Activated CD4-positive, CD25-positive, alpha-beta regulatory T cell treated with anti-CD3 and anti-CD28 coated beads, Interleukin-2, amount 50 U/mL, for 72 hours (primary cell): ENCODE data around the gene LRRC17.
"Not testable (repeated sequence)": the region's sequence is repeated elsewhere in the genome, so short reads cannot be mapped to it uniquely, and the experiment has no call there.

Source experiments
- DNase-seq: peaks from one replicate; pipeline ENCODE4 v3.0.0; 2021

The LRRC17 gene

DNA sequence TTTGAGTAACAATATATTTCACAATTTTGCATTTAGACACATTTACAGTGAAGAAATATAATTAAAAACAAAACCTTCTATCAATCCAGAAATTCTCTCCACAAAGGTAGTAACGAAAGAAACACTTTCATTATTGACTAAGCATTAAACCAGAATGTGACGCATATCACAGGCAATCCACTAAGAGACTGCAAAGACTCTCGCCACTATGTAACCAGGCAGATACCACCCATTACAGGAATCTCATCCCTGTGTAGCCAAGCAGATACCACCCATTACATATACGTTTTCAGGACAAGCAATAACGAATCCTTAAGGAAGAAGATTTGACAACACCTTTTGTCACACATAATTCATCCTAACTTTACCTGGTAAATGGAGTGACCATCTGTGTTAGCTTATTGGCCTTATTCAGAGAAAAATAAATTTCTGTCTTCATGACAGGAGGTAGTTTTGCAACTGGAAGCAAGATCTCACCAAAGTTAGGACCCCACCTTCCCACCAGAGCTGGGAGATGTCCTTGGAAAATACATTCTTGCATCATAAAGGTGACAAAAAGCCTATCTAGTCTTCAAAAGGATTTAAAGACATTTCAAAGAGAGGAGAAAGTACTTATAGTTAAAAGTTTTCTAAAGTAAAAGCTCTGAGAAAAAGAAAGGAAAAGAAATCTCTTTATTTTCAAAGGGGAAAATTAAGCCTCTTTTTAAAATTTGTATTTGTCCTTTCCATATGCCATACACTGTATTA, 30.8 kb downstream of the LRRC17 start:
- no peak for DNase-seq

DNA sequence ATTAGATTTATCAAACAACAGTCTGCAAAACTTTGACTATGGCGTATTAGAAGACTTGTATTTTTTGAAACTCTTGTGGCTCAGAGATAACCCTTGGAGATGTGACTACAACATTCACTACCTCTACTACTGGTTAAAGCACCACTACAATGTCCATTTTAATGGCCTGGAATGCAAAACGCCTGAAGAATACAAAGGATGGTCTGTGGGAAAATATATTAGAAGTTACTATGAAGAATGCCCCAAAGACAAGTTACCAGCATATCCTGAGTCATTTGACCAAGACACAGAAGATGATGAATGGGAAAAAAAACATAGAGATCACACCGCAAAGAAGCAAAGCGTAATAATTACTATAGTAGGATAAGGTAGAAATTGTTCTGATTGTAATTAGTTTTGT, 31.4 kb downstream of the LRRC17 start:
- DNase-seq, result no peak

GRCh38 chr7:102951839-102952238, 39.0 kb downstream of the LRRC17 start:
- DNase-seq, result no peak

DNA sequence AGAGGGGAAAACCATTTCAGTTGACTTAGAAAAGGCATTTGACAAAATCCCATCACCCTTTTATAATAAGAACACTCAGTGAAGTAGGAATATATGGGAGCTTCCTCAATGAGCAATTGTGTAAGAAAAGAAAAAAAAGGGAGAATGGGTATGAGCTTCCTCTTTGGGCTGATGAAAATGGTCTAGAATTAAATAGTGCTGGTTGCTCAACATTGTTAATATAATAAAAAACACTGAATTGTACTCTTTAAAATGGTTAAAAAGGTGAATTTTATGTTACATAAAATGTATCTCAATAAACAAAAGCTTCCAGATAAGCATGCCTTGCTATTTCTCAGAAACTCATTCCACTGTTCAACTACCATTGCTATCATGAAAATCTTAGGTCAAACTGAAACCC, 40.6 kb downstream of the LRRC17 start:
- no peak for DNase-seq

- not testable (repeated sequence) for DNase-seq
Measured at GRCh38 chr7:102954359-102954758, 41.6 kb downstream of the LRRC17 start.

DNA sequence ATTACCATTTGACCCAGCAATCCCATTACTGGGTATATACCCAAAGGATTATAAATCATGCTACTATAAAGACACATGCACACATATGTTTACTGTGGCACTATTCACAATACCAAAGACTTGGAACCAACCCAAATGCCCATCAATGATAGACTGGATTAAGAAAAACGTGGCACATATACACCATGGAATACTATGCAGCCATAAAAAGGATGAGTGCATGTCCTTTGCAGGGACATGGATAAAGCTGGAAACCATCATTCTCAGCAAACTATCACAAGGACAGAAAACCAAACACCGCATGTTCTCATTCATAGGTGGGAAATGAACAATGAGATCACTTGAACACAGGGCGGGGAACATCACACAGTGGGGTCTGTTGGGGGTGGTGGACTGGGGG, 45.2 kb downstream of the LRRC17 start:
- not testable (repeated sequence) for DNase-seq

DNA sequence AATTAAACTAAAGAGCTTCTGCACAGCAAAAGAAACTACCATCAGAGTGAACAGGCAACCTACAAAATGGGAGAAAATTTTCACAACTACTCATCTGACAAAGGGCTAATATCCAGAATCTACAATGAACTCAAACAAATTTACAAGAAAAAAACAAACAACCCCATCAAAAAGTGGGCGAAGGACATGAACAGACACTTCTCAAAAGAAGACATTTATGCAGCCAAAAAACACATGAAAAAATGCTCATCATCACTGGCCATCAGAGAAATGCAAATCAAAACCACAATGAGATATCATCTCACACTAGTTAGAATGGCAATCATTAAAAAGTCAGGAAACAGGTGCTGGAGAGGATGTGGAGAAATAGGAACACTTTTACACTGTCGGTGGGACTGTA, 49.2 kb downstream of the LRRC17 start:
- not testable (repeated sequence) for DNase-seq

GRCh38 chr7:102966465-102966864, 53.7 kb downstream of the LRRC17 start:
- no peak for DNase-seq

DNA sequence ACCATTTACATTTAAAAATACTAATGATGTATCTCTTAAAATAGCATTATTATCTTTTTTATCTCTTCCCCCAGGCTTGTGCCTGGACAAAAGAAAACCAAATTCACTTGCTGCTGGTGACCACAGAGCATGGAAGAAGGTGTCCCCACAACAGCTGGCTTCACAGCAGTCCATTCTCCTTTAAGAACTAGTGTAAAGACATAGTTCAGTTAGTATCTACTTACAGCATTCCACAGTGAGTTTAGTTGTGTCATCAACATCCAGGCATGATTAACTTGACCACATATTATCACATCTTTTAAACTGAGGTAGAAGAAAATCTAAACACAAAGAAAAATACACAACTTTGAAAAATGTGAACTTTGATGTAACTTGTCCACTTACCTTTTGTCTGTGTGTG, 55.0 kb downstream of the LRRC17 start:
- DNase-seq, result no peak

DNA sequence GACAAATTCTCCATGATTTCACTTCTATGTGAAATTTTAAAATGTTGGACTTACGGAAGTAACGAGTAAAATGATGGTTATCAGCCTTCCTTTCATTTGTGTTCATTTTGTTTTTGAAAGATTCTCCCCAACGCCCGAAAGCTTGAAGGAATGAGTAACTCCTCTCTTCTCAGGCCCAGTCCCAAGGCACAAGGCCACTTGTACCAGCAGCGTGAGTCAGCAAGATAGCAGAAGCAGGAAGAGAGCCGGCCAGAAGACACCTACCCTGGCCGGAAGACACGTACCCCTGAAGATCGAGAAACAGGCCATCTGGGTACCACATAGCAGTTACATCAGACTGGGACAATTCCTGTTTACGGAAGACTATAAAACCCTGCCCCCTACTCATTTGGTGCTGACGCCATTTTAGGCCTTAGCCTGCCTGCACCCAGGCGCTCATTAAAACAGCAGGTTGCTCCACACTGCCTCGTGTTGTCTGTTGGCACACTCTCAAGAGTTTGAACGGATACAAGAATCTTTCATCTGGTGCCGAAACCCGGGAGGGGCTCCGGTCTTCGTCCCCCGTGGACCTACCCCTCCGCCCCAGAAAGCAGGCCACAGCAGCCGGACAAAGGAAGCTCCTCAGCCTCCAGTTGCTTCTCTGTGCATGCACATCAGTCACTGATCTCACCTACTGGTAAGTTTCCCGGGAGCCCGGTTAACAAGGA, 60.4 kb downstream of the LRRC17 start:
- DNase-seq, result no peak

GRCh38 chr7:102974366-102975236, 61.8 kb downstream of the LRRC17 start:
- DNase-seq, result no peak

- DNase-seq, result no peak
Measured at GRCh38 chr7:102975854-102976253, 63.1 kb downstream of the LRRC17 start.

DNA sequence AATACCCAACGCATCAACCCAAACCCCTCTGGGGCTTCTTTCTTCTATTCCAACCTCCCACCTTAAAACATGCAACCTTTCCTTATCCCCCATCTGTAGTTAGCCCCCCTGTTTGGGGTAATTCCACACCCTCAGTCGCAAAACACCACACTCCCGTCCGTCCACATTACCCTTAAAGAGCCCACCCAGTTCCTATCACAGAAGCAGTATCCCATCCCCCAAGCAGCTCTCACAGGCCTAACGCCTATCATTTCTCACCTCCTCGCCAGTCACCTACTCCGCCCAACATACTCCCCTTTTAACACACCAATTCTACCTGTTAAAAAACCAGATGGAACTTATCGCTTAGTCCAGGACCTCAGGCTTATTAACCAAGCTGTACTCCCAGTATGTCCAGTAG, 63.7 kb downstream of the LRRC17 start:
- DNase-seq, result no peak

- not testable (repeated sequence) for DNase-seq
Measured at GRCh38 chr7:102977586-102977985, 64.8 kb downstream of the LRRC17 start.

DNA sequence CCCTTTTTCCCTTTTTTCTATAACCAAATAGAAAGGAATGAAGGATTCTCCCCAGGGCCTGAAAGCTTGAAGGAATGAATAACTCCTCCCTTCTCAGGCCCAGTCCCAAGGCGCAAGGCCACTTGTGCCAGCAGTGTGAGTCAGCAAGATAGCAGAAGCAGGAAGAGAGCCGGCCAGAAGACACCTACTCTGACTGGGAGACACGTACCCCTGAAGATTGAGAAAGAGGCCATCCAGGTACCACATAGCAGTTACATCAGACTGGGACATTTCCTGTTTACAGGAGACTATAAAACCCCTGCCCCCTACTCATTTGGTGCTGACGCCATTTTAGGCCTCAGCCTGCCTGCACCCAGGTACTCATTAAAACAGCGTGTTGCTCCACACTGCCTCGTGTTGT, 65.5 kb downstream of the LRRC17 start:
- no peak for DNase-seq

DNA sequence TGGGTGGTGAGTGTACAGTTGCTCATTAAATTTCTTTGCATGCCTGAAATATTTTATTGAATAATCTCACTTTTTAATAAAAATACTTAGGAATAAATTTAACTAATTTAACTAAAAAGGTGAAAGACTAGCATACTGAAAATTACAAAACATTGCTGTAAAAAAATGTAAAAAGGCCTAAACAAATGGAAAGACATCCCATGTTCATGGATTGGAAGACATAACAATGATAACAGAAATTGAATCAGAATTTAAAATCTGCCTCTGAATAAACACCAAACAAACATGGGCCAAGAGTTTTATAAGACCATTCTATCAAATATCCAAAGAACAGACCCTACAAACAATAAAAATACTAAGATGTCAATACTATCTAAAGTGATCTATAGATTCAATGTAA, 66.9 kb downstream of the LRRC17 start:
- no peak for DNase-seq

- no peak for DNase-seq
Measured at GRCh38 chr7:102981451-102981850, 68.7 kb downstream of the LRRC17 start.

DNA sequence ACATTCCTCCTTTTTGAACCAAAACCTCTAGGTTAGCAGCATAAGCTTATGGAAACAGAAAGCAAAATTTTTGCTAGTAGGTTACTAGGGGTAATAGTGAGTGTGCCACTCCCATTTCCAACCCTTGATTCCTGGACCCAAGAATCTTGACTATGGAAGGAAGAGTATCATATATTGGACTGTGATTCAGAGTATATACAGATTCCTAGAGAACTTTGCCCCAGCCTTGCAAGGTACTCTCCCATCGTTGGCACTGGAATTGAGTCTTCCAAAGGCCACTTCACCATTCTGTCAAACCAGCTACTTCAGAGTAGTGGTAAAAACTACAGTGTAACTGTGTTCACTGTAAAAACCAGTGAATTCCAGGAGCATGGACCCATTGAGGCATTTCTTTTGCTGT, 69.4 kb downstream of the LRRC17 start:
- no peak for DNase-seq

DNA sequence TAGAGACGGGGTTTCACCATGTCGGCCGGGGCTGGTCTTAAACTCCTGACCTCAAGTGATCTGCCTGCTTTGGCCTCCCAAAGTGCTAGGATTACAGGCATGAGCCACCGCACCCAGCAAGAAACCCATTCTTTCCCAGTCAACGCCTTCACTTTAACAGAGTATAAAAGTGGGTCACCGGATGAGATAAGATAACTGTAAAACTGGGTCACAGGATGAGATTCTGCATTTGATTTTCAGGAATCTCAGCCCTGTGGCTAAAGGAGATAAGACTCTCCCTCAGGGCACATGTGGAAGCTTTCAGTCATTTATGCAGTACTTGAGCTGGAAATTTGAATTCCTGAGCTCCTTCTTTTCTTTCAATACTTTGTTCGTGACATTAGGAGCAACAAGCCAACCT, 70.8 kb downstream of the LRRC17 start:
- DNase-seq, result no peak

DNA sequence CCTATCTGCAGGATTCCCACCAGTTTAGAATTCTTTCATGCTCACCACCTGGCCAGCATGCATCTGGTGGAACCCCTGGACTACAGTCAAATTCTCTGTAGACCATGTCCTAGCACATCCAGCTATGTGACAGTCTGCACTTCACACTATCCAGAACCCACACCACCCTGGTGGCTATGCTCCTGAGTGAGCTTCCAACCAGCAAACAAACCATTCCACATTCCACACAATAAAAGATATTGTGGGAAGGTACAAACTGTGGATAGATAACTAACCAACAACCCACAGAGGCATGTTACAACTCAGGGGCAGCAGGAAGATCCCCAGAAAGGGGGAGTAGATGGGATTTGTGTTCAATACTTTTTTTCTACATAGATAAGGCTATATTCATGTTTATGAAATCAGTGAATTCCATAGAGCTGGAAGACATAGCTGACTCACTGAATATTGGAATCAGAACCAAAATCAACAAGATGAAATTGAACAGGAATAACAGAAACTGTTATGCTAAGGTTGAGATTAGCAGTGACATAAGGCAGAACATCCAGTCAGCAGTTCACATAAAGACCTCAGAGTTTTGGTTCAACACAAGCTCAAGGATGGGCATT, 72.5 kb downstream of the LRRC17 start:
- no peak for DNase-seq

DNA sequence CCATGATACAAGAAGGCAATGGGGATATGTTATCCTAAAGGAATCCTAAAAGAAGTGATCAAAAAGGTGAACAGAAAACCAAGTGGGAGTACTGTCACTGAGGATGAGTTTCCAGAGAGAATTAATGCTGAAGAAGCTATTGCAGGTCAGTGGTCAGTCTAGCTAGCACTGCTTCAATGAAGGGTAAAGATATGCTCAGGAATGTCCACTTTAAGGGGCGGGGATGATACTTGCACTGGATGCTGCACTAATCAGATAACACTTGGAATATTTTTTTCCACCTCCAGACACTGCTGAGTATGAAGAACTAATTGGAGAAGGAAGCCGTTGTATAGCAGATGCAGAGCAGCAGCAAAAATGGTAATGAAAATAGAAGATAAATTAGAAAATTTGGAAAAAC, 75.3 kb downstream of the LRRC17 start:
- DNase-seq, result no peak

- no peak for DNase-seq
Measured at GRCh38 chr7:102988631-102989560, 76.1 kb downstream of the LRRC17 start.
